Mesendoderm (in vitro differentiated cells): ENCODE results near the gene NEK6.
A peak's percentile ranks its signal among the peaks of the same experiment; 100 is the strongest.

Experiments used
- DNase-seq: peaks from one replicate; pipeline ENCODE4 v3.0.0; 2013
- H2AK5ac ChIP-seq: 2 replicates; pipeline ENCODE4 v1.6.1; 2013; ENCODE audit warnings: low read length, inconsistent platforms
- H2BK120ac ChIP-seq: 2 replicates; pipeline ENCODE4 v1.6.1; 2013; ENCODE audit warnings: low read depth, mild to moderate bottlenecking, low read length, moderate library complexity, mixed read lengths
- H2BK15ac ChIP-seq: replicated peaks from 2 replicates; pipeline ENCODE4 v1.6.1; 2013; ENCODE audit warnings: low read depth, mild to moderate bottlenecking, moderate library complexity
- H2BK5ac ChIP-seq: 2 replicates; pipeline ENCODE4 v1.6.1; 2013; ENCODE audit warnings: low read length, inconsistent platforms
- H3K18ac ChIP-seq: 2 replicates; pipeline ENCODE4 v1.6.1; 2013; ENCODE audit warnings: mild to moderate bottlenecking, low read length, mixed read lengths
- H3K23ac ChIP-seq: one replicate; pipeline ENCODE4 v1.6.1; 2013; ENCODE audit warnings: low read length
- H3K27ac ChIP-seq: 2 replicates; pipeline ENCODE4 v1.5.1; 2013; ENCODE audit warnings: low read depth, mild to moderate bottlenecking, inconsistent platforms, low read length, moderate library complexity
- H3K27me3 ChIP-seq: 2 replicates; pipeline ENCODE4 v1.6.1; 2013; ENCODE audit warnings: low read length, control low read depth, mild to moderate bottlenecking, inconsistent platforms; ENCODE audit not compliant: insufficient read depth, poor library complexity
- H3K36me3 ChIP-seq: 2 replicates; pipeline ENCODE4 v1.6.1; 2013; ENCODE audit warnings: low read length, inconsistent platforms; ENCODE audit not compliant: control insufficient read depth, insufficient read depth
- H3K4ac ChIP-seq: one replicate; pipeline ENCODE4 v1.6.1; 2013; ENCODE audit warnings: low read depth, mild to moderate bottlenecking, low read length, moderate library complexity
- H3K4me1 ChIP-seq: 2 replicates; pipeline ENCODE4 v1.6.1; 2013; ENCODE audit warnings: low read depth, low read length, inconsistent platforms; ENCODE audit not compliant: control insufficient read depth
- H3K4me2 ChIP-seq: 2 replicates; pipeline ENCODE4 v1.6.1; 2013; ENCODE audit warnings: low read length
- H3K4me3 ChIP-seq: 2 replicates; pipeline ENCODE4 v1.5.1; 2013; ENCODE audit warnings: mild to moderate bottlenecking, low read length
- H3K56ac ChIP-seq: one replicate; pipeline ENCODE4 v1.6.1; 2013; ENCODE audit warnings: low read length
- H3K79me1 ChIP-seq: 2 replicates; pipeline ENCODE4 v1.6.1; 2013; ENCODE audit warnings: low read length, inconsistent platforms
- H3K79me2 ChIP-seq: 2 replicates; pipeline ENCODE4 v1.6.1; 2013; ENCODE audit warnings: mild to moderate bottlenecking, low read length; ENCODE audit not compliant: control insufficient read depth, insufficient read depth
- H3K9ac ChIP-seq: 2 replicates; pipeline ENCODE4 v1.6.1; 2013; ENCODE audit warnings: low read length, inconsistent platforms
- H4K5ac ChIP-seq: one replicate; pipeline ENCODE4 v1.6.1; 2013; ENCODE audit warnings: low read length
- H4K8ac ChIP-seq: one replicate; pipeline ENCODE4 v1.6.1; 2013; ENCODE audit warnings: low read depth, mild to moderate bottlenecking, control low read depth, low read length, moderate library complexity
- WGBS: extraction: QIAGEN DNeasy Blood & Tissue Kit; methylation state at CpG from one replicate; pipeline ENCODE4 v1.1.7; 2013; ENCODE audit warnings: low lambda C conversion rate, missing lambda C conversion rate; ENCODE audit not compliant: insufficient coverage; ENCODE audit errors: extremely low coverage; 5-methylcytosine and 5-hydroxymethylcytosine counted together

The NEK6 gene

GRCh38 chr9:124399323-124399967 lies 141.7 kb downstream of the NEK6 start:
- H3K79me1 ChIP-seq, result peaks cover 27% of the 10 kb centered on the region
- H2AK5ac ChIP-seq, result no peak overlapping the region
- H2BK120ac ChIP-seq, result no peak overlapping the region
- no peak overlapping the region for H3K4me2 ChIP-seq
- H3K4me3 ChIP-seq, result no peak overlapping the region
- no peaks in the 10 kb centered on the region for H3K27me3 ChIP-seq
- no peak overlapping the region for H3K4ac ChIP-seq
- WGBS, result no CpG with 5 or more reads among the region's 12 CpGs
- H3K56ac ChIP-seq, result peak overlapping the region; percentile 17
- H3K79me2 ChIP-seq, result peaks cover 44% of the 10 kb centered on the region
- no peak overlapping the region for H3K18ac ChIP-seq
- no peak overlapping the region for H3K23ac ChIP-seq
- H3K27ac ChIP-seq, result peak overlapping the region; percentile 15
- H3K4me1 ChIP-seq, result peaks cover 9% of the 10 kb centered on the region
- no peak overlapping the region for H2BK15ac ChIP-seq
- peaks cover 1% of the 10 kb centered on the region for H3K36me3 ChIP-seq
- no peak overlapping the region for H4K5ac ChIP-seq
- H3K9ac ChIP-seq, result peak overlapping the region; percentile 4
- H2BK5ac ChIP-seq, result no peak overlapping the region
- peak; percentile 68 for DNase-seq
- H4K8ac ChIP-seq, result no peak overlapping the region

GRCh38 chr9:124399968-124400940 lies 142.5 kb downstream of the NEK6 start:
- H3K9ac ChIP-seq, result peak overlapping the region; percentile 4

More at GRCh38 chr9:124399968-124400940, 142.5 kb downstream of the NEK6 start:
- WGBS, result no CpG with 5 or more reads among the region's 15 CpGs
- H3K23ac ChIP-seq, result no peak overlapping the region
- no peak overlapping the region for H3K27ac ChIP-seq
- H3K4ac ChIP-seq, result no peak overlapping the region
- no peaks in the 10 kb centered on the region for H3K27me3 ChIP-seq
- H3K36me3 ChIP-seq, result peaks cover 4% of the 10 kb centered on the region
- H3K79me1 ChIP-seq, result peaks cover 27% of the 10 kb centered on the region
- H4K5ac ChIP-seq, result no peak overlapping the region
- H2BK120ac ChIP-seq, result no peak overlapping the region
- H3K4me1 ChIP-seq, result peaks cover 9% of the 10 kb centered on the region
- H3K56ac ChIP-seq, result peak overlapping the region; percentile 17
- H2BK15ac ChIP-seq, result no peak overlapping the region
- no peak overlapping the region for H2AK5ac ChIP-seq
- no peak overlapping the region for H3K4me2 ChIP-seq
- DNase-seq, result no peak
- H3K4me3 ChIP-seq, result no peak overlapping the region
- H2BK5ac ChIP-seq, result no peak overlapping the region
- H4K8ac ChIP-seq, result no peak overlapping the region
- H3K18ac ChIP-seq, result no peak overlapping the region
- peaks cover 44% of the 10 kb centered on the region for H3K79me2 ChIP-seq
